HUES64 (cell line): ENCODE results near the gene PDE8A.

Experiments
- H3K27ac ChIP-seq: 2 replicates; pipeline ENCODE4 v1.7.0; 2013; ENCODE audit warnings: low read depth, low read length, inconsistent platforms
- H3K27me3 ChIP-seq: 2 replicates; pipeline ENCODE4 v1.6.1; 2013; ENCODE audit warnings: mild to moderate bottlenecking, low read length; ENCODE audit not compliant: insufficient read depth
- H3K36me3 ChIP-seq: 2 replicates; pipeline ENCODE4 v1.6.1; 2013; ENCODE audit warnings: mild to moderate bottlenecking, low read length; ENCODE audit not compliant: insufficient read depth
- H3K4me1 ChIP-seq: 2 replicates; pipeline ENCODE4 v1.6.1; 2013; ENCODE audit warnings: mild to moderate bottlenecking, low read length, moderate library complexity; ENCODE audit not compliant: insufficient read depth
- H3K4me3 ChIP-seq: 2 replicates; pipeline ENCODE4 v1.5.1; 2013; ENCODE audit warnings: mild to moderate bottlenecking, low read length, moderate library complexity
- H3K9ac ChIP-seq: 2 replicates; pipeline ENCODE4 v1.6.1; 2013; ENCODE audit warnings: mild to moderate bottlenecking, low read depth, low read length
- H3K9me3 ChIP-seq: 2 replicates; pipeline ENCODE4 v1.6.1; 2013; ENCODE audit warnings: low read depth, low read length; ENCODE audit not compliant: insufficient read depth
- WGBS: fragments of 150-250, 120-280 bp; methylation state at CpG from one replicate; pipeline ENCODE4 v1.1.7; 2013; ENCODE audit warnings: missing lambda C conversion rate; 5-methylcytosine and 5-hydroxymethylcytosine counted together

Gene PDE8A

DNA sequence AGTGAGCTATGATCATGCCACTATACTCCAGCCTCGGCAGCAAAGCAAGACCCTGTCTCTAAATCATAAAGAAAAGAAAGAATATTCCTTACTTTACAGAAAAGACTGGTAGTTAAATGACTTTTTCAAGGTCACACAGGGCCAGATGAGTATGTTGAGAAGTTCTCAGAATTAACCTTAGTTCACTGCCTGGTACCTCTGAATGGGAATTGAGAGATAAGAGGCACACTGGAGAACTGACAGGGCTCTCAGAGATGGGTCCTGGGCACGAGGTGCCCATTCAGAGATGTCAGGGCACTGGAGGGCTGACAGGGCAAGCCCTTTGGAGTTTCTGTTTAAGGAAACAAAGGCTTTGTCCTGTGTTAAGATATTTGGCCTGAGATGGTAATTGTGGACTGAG, 157.7 kb downstream of the PDE8A start:
- H3K4me3 ChIP-seq, result no peak overlapping the region
- no peaks in the 10 kb centered on the region for H3K9me3 ChIP-seq
- 86% methylated on average over 2 of the region's 2 CpGs for WGBS
- H3K36me3 ChIP-seq, result no peaks in the 10 kb centered on the region
- no peak overlapping the region for H3K9ac ChIP-seq
- H3K27me3 ChIP-seq, result no peaks in the 10 kb centered on the region
- no peak overlapping the region for H3K27ac ChIP-seq
- no peaks in the 10 kb centered on the region for H3K4me1 ChIP-seq

- H3K4me3 ChIP-seq, result no peak overlapping the region
- H3K27me3 ChIP-seq, result no peaks in the 10 kb centered on the region
- H3K9ac ChIP-seq, result no peak overlapping the region
- H3K36me3 ChIP-seq, result no peaks in the 10 kb centered on the region
- no peaks in the 10 kb centered on the region for H3K9me3 ChIP-seq
- no peaks in the 10 kb centered on the region for H3K4me1 ChIP-seq
- WGBS, result 93% methylated on average over 2 of the region's 2 CpGs
- no peak overlapping the region for H3K27ac ChIP-seq
These were observed 160.1 kb downstream of the PDE8A start for GRCh38 chr15:85141726-85142125.

- Histone ChIP-seq H3K27me3 (no peaks in the 10 kb centered on the region), H3K9me3 (no peaks in the 10 kb centered on the region), H3K27ac (no peak overlapping the region), H3K9ac (no peak overlapping the region), H3K4me1 (no peaks in the 10 kb centered on the region), H3K36me3 (no peaks in the 10 kb centered on the region), H3K4me3 (no peak overlapping the region)
- 83% methylated on average over 2 of the region's 2 CpGs for WGBS
These were observed 160.7 kb downstream of the PDE8A start for GRCh38 chr15:85142312-85142711.

GRCh38 chr15:85149465-85150129, 167.9 kb downstream of the PDE8A start:
- Histone ChIP-seq H3K9ac (no peak overlapping the region), H3K36me3 (no peaks in the 10 kb centered on the region), H3K27ac (no peak overlapping the region), H3K9me3 (no peaks in the 10 kb centered on the region), H3K4me1 (peaks cover 10% of the 10 kb centered on the region; the same call in 1 of the 2 replicates), H3K27me3 (no peaks in the 10 kb centered on the region), H3K4me3 (no peak overlapping the region)
- 96% methylated on average over 4 of the region's 5 CpGs for WGBS

DNA sequence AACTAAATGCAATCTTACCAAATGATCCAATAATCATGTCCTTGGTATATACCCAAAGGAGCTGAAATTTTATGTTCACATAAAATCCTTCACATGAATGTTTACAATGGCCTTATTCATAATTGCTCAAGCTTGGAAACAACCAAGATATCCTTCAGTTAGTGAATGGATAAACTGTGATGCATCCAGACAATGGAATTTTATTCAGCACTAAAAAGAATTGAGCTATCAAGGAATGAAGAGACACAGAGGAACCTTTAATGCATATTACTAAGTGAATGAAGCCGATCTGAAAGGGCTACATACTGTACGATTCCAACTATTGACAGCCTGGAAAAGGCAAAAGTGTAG, 168.4 kb downstream of the PDE8A start:
- Histone ChIP-seq H3K27me3 (no peaks in the 10 kb centered on the region), H3K9ac (no peak overlapping the region), H3K36me3 (no peaks in the 10 kb centered on the region), H3K4me3 (no peak overlapping the region), H3K27ac (no peak overlapping the region), H3K4me1 (peaks cover 10% of the 10 kb centered on the region; the same call in 1 of the 2 replicates), H3K9me3 (no peaks in the 10 kb centered on the region)
- 90% methylated on average over 2 of the region's 2 CpGs for WGBS

DNA sequence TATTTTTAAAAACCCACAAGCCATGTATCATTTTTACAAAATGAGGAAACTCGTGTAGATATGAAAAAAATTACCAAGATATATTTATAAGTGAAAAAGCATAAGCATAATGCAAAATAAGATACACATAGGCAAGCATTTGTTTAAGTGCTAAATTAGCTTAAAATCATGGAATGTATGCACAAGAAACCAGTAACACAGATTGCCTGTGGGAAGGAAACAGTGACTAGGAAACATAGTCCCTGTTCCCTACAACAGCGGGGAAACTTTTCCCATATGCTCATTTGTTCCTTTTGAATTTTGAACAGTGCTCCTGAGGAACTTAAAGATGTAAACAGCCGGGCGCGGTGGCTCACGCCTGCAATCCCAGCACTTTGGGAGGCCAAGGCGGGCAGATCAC, 169.5 kb downstream of the PDE8A start:
- no peak overlapping the region for H3K27ac ChIP-seq
- H3K27me3 ChIP-seq, result no peaks in the 10 kb centered on the region
- no peaks in the 10 kb centered on the region for H3K9me3 ChIP-seq
- no peaks in the 10 kb centered on the region for H3K36me3 ChIP-seq
- no peak overlapping the region for H3K9ac ChIP-seq
- H3K4me1 ChIP-seq, result peaks cover 10% of the 10 kb centered on the region; the same call in 1 of the 2 replicates
- 98% methylated on average over 6 of the region's 7 CpGs for WGBS
- no peak overlapping the region for H3K4me3 ChIP-seq

DNA sequence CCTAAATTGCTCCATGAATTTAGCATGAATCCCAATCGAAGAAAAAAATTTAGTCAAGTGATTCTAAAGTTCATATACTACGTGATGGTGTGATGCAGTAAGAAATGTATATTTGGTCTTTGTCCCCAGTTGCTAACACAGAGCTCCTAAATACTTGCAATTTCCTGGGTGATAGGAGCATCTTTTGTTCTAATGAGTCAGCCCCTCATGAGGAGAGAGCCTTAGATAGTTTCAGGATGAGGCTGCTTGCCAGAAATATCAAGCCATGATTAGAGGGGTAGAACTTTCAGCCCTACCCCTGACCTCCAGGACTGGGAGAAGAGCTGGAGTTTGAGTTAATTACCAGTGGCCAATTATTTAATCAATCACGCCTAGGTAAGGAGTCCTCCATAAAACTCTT, 170.2 kb downstream of the PDE8A start:
- WGBS, result 95% methylated on average over 3 of the region's 3 CpGs
- Histone ChIP-seq H3K4me1 (peaks cover 10% of the 10 kb centered on the region; the same call in 1 of the 2 replicates), H3K9ac (no peak overlapping the region), H3K36me3 (no peaks in the 10 kb centered on the region), H3K4me3 (no peak overlapping the region), H3K27me3 (no peaks in the 10 kb centered on the region), H3K9me3 (no peaks in the 10 kb centered on the region), H3K27ac (no peak overlapping the region)

DNA sequence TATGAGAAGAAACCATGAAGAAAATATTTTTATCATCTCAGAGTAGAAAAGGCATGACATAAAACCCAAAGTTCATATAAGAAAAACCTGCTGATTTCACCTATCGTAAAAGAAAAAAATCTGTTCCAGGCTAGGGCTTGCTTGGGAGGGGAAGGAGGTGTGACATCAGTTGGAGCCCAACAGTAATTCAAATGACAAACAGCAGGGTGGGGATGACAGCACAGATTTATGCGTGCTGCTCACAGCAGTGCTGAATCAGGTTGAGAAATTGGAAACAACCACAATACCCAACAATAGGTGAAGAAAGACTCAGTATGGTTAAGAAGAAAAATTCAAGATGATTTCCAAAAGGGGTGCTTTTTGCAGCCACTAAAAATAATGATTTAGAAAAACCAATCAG, 172.4 kb downstream of the PDE8A start:
- Histone ChIP-seq H3K27ac (no peak overlapping the region), H3K4me1 (peaks cover 10% of the 10 kb centered on the region; the same call in 1 of the 2 replicates), H3K36me3 (no peaks in the 10 kb centered on the region), H3K9me3 (no peaks in the 10 kb centered on the region), H3K4me3 (no peak overlapping the region), H3K27me3 (no peaks in the 10 kb centered on the region), H3K9ac (no peak overlapping the region)
- 71% methylated on average over 1 of the region's 2 CpGs for WGBS

GRCh38 chr15:85155360-85155759, 173.7 kb downstream of the PDE8A start:
- Histone ChIP-seq H3K4me1 (peaks cover 10% of the 10 kb centered on the region; the same call in 1 of the 2 replicates), H3K27ac (no peak overlapping the region)
- 82% methylated on average over 9 of the region's 9 CpGs for WGBS

GRCh38 chr15:85155857-85156256, 174.2 kb downstream of the PDE8A start:
- no peaks in the 10 kb centered on the region for H3K9me3 ChIP-seq
- H3K4me3 ChIP-seq, result no peak overlapping the region
- H3K36me3 ChIP-seq, result no peaks in the 10 kb centered on the region
- no peak overlapping the region for H3K9ac ChIP-seq
- peaks cover 10% of the 10 kb centered on the region; the same call in 1 of the 2 replicates for H3K4me1 ChIP-seq
- H3K27me3 ChIP-seq, result no peaks in the 10 kb centered on the region
- WGBS, result 100% methylated on average over 1 of the region's 1 CpG
- H3K27ac ChIP-seq, result no peak overlapping the region

More at GRCh38 chr15:85155360-85155759, 173.7 kb downstream of the PDE8A start:
- no peaks in the 10 kb centered on the region for H3K9me3 ChIP-seq
- no peak overlapping the region for H3K4me3 ChIP-seq
- H3K27me3 ChIP-seq, result no peaks in the 10 kb centered on the region
- H3K36me3 ChIP-seq, result no peaks in the 10 kb centered on the region
- H3K9ac ChIP-seq, result no peak overlapping the region

GRCh38 chr15:85157344-85157743, 175.7 kb downstream of the PDE8A start:
- no peaks in the 10 kb centered on the region for H3K36me3 ChIP-seq
- H3K27ac ChIP-seq, result no peak overlapping the region
- no peaks in the 10 kb centered on the region for H3K9me3 ChIP-seq
- peaks cover 7% of the 10 kb centered on the region; the same call in 1 of the 2 replicates for H3K4me1 ChIP-seq
- no peak overlapping the region for H3K9ac ChIP-seq
- H3K27me3 ChIP-seq, result no peaks in the 10 kb centered on the region
- no peak overlapping the region for H3K4me3 ChIP-seq

DNA sequence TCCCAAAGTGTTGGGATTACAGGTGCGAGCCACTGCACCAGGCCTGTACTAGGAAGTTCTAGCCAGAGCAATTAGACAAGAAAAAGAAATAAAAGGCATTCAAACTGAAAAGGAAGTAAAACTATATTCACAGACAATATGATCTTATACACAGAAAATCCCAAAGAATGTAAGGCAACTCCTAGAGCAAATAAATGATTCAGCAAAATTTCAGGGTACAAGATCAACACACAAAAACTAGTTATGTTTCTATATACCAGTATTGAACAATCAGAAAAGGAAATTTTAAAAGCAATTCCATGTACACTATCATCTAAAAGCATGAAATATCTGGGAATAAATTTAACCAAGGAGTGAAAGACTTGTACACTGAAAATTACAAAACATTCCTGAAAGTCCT, 180.6 kb downstream of the PDE8A start:
- WGBS, result 95% methylated on average over 1 of the region's 1 CpG
- H3K27ac ChIP-seq, result no peak overlapping the region
- no peaks in the 10 kb centered on the region for H3K4me1 ChIP-seq
- peaks cover 8% of the 10 kb centered on the region for H3K9me3 ChIP-seq
- no peaks in the 10 kb centered on the region for H3K36me3 ChIP-seq
- H3K9ac ChIP-seq, result no peak overlapping the region
- no peaks in the 10 kb centered on the region for H3K27me3 ChIP-seq
- H3K4me3 ChIP-seq, result no peak overlapping the region
